Measurements from ENCODE around the gene CNGB1.
A peak's percentile ranks its signal among the peaks of the same experiment; 100 is the strongest.
"Not testable (repeated sequence)": the region's sequence is repeated elsewhere in the genome, so short reads cannot be mapped to it uniquely, and the experiment has no call there.

The CNGB1 gene

GRCh38 chr16:57996406-57997175, 25.7 kb upstream of the CNGB1 start:
- DNase-seq: no peak

- DNase-seq: no peak
These were observed 24.9 kb upstream of the CNGB1 start for GRCh38 chr16:57995721-57996405.

DNA sequence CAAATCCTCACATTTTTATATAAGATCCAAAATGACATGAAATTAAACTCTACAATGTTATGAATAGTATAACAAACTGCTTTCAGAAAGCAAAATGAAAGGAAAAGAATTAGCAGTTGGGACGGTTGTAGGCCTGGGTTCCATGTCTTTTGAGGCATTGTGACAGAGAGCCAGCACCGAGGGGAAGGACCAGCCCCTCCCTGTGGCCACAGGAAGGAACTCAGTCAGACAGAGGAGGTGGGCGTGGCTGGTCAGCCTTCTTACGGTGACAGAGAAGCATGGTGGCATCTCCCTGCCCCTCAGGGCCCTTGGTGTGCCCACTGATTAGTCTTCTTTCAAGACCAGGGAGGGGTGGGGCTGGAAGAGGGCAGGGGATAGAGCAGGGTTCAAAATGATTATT, 23.9 kb upstream of the CNGB1 start:
- peak; percentile 69 to 77 for DNase-seq

DNA sequence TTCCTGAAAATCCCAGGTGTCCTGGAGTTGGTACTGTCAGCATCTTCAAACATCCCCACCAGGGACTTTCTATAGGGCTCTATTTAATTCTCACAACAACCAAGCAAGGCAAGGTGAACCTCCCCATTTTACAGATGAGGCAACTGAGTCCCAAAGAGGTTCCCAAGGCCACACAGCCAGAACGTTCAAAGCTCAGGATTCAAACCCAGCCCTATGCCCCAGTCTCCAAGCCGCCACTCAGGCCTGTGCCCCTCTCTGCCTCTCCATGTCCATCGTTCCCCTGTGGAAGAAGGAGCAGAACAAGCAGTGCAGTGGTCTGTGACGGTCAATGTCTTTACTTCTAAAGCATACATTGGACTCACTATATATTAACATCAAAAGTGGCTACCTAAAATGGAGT, 23.4 kb upstream of the CNGB1 start:
- DNase-seq: no peak

DNA sequence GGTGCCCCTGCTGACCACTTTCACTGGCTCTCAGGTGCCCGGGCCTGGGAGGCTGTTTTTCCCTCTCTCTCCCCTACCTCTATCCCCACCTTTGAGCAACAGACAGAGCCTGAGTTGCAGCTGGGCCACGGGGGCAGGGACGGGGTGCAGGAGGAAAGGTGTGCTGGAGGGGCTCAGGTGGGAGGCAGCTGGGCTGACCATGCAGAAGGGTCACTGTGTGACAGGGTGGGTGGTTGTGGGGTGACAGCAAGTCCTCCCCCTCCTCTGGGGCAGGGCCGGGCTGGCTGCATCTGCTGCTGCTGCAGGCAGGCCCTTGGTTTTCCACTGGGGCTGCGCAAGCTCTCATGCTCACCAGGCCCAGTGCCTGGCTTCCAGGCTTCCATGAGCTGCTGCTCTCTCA, 23.0 kb upstream of the CNGB1 start:
- DNase-seq: no peak

DNA sequence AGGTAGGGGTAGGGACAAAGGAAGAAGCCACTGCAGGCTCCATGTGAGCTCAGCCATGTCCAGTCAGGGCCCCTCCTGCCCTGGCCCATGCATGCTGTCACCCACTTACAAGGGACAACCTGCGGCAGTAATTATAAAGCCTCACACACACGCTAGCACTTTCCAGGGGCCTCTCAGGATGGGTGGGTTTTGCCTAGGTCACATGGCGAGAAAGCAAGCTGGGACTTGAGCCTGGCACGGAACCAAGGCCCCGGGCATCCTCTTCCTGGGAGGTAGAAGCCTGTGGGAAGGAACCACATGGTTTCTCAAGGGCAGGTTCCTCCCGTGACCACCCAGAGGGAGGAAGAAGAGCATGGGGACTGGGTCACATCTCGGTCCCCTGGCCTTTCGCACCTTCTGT, 22.5 kb upstream of the CNGB1 start:
- DNase-seq: no peak

GRCh38 chr16:57992084-57992483, 21.2 kb upstream of the CNGB1 start:
- no peak for DNase-seq

GRCh38 chr16:57991551-57992059, 20.7 kb upstream of the CNGB1 start:
- no peak for DNase-seq

GRCh38 chr16:57988929-57989328, 18.0 kb upstream of the CNGB1 start:
- DNase-seq: no peak

GRCh38 chr16:57987441-57988177, 16.7 kb upstream of the CNGB1 start:
- DNase-seq: no peak

DNA sequence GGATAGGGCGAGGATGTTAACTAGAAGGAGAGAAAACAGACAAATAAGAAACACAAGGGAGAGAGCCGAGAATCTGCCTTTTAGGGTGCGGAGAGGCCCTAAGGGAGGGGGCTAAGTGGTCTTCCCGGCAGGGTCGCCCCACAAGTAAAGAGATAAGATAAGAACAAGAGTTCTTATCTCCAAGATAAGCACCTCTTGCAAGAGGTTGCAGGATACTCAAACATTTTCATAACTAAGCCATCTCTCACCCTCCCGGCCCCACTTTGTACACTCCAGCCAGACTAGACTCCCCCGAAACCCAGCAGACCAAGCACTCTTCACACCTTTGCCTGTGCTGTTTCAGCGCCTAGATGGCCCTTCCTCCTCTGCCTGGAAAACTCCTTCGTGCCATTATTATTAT, 15.3 kb upstream of the CNGB1 start:
- no peak for DNase-seq

GRCh38 chr16:57985204-57986181, 14.6 kb upstream of the CNGB1 start:
- DNase-seq: no peak

- DNase-seq: no peak
These were observed 13.7 kb upstream of the CNGB1 start for GRCh38 chr16:57984443-57985203.

DNA sequence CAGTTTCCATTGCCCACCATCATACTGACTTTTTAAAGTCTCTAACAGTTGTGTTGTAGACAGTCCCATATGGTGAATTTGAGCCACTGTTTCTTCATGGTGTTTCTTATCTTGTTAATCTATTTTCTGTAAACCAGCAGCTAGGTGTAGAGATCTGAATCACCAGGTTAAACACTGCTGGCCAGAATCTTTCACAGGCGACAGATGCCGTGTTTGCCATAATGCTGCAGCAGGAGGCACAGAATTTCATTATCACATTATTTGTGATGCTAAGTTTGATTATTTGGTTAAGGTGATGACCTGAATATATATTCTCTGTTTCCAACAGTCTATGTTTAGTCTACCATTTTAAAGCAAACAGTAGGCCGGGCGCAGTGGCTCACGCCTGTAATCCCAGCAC, 11.5 kb upstream of the CNGB1 start:
- no peak for DNase-seq

- no peak for DNase-seq
These were observed 10.7 kb upstream of the CNGB1 start for GRCh38 chr16:57981636-57982035.

GRCh38 chr16:57979006-57979585, 8.2 kb upstream of the CNGB1 start:
- DNase-seq: no peak

GRCh38 chr16:57978070-57978465, 7.1 kb upstream of the CNGB1 start:
- DNase-seq: not testable (repeated sequence)

DNA sequence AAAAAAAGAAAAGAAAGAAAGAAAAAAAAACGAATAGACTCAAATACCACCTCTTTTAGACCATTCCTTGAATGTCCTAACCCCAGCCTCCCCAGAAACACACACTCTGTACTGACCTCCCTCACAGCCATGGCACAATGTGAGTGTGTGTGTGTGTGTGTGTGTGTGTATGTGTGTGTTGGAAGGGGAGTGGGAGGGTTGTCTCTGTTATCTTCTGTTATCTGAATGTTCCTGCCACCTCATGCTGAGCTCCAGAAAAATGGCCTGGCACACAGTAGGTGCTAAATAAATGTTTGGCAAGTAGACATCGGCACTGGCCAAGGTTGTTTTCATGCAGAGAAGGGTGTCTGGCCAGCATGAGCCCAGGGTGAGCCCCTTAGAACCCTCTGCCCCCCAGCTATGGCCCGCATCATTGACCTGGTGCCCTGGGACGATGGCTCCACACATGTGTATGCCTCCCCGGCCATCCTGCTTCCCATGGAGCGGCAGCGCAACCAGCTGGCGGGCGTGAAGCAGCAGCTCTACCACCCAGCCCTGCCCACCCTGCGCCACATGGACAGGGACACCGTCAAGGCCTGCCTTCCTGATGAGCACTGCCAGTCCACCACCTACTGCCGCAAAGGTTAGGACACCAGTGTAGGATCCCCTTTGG, 6.6 kb upstream of the CNGB1 start:
- no peak for DNase-seq

- DNase-seq: no peak
These were observed 5.4 kb upstream of the CNGB1 start for GRCh38 chr16:57976331-57976796.

- no peak for DNase-seq
These were observed 1.4 kb upstream of the CNGB1 start for GRCh38 chr16:57972306-57972705.

GRCh38 chr16:57971848-57972247, 920 bp upstream of the CNGB1 start:
- no peak for DNase-seq

All from AML-193 (cell line).